NCI-H82 treated with DMSO at 0.1 percent for 48 hours (cell line): Measurements from ENCODE around the gene PPFIA4.
"Not testable (repeated sequence)": the region's sequence is repeated elsewhere in the genome, so short reads cannot be mapped to it uniquely, and the experiment has no call there.

Experiments used
- DNase-seq: peaks from one replicate; lab custom pipeline; 2025; ENCODE audit not compliant: unreplicated experiment; lab: John Stamatoyannopoulos, UW

Gene PPFIA4

GRCh38 chr1:203017061-203017460 lies 9.2 kb upstream of the PPFIA4 start:
- DNase-seq = no peak

GRCh38 chr1:203017692-203018091 lies 8.6 kb upstream of the PPFIA4 start:
- no peak for DNase-seq

- DNase-seq = not testable (repeated sequence)
Observed at GRCh38 chr1:203022855-203023254, 3.4 kb upstream of the PPFIA4 start.

- no peak for DNase-seq
Observed at GRCh38 chr1:203025686-203026030, 633 bp upstream of the PPFIA4 start.

DNA sequence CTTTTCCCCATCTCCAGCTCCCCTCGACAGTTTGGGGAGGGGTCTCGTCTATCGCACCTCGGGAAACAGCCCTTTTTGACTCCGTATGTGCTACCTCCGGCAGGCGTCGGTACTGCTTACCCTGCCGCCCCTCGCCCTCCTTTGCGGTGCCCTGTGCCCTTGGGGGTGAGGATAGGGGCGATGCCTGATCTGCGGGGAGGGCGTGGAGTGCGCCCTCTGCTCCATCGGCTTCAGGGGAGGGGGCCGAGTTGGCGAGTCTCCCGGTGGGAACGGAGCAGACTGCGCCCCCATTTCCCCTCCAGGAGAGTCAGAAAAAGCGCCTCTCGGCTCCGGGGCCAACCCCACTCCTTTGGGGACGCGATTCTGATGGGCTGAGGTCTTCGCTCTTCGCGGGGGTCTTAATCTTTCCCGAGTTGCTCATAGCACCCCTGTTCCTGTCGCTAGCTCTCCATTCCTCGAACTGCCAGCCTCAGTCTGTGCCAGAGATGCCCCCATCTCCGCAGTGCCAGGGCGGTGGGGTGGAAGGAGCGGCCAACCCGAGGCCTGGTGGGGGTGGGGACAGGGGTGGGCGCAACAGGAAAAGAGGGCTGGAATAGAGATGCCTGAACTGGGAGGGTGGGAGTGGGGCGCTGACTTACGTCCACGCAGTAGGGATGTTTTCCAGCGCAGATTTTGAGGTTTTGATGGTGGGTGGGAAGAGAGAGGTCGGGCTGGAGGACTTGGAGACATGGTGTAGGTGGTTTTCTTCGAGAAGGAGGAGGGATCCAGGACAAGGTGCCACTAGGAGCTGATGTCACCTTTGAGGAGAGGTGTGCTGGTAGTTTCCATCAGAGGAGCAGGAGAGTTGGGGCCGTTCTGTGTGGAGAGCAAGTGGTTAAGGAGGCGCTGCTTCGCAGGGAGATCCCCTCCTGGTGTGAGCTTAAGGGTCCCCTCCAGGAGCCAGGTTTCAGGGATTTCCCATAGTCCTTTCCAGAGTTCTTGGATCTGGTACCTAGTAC lies 674 bp downstream of the PPFIA4 start:
- no peak for DNase-seq

- DNase-seq = no peak
Observed at GRCh38 chr1:203028067-203028783, 1.9 kb downstream of the PPFIA4 start.

DNA sequence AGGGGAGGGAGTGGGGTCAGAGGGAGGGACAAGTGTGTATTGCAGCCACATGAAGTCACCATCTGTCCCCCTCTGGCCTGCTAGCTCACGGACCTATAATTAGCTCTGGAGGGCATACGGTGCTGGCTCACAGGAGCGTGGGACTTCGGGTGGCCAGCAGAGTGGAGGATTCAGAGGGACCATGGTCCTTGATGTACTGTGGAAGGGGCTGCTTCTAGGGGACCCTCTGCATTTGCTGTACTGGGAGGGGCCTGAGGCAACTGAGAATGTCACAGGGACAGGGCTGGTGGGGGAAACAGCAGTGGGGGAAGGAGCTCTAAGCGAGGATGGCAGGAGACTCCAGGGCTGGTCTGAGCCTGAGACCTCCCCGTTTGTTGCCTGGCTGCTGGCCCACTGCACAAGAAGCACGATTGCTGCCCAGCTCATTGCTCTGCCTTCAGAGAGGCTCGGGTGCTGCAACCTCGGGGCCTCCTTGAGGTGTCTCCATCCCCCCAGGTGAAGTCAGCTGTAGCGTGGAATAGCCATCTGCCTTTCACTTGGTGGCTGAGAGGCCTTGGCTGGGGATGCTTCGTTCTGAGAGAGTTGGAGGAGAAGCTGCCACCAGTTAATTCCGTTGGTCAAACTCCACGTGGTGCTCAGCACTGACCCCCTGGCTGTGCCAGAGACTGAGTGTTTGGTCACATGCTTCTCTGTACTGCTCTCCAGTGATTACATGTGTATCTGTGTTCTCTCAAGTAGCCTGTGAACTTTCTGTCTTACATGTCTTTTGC lies 2.7 kb downstream of the PPFIA4 start:
- peak; percentile 83 for DNase-seq

- DNase-seq = no peak
Observed at GRCh38 chr1:203031467-203031866, 5.2 kb downstream of the PPFIA4 start.

DNA sequence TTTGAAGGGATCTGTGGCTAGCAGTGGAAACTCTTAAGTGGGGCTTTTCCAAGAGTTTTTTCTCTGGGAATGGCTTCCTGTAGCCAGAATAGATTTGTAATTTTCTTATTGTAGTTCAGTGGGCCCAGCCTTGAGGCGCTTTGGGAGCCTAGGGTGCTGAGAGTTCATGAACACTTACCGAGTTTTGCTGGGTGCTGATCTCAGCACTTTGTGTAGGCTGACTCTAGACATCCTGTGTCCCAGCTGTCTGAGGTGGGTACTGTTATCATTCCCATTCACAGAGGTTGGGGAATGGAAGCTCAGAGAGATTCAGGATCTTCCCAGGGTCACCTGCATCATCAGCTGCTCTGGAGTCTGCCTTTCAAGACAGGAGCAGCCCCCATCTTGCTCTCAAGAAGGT lies 7.0 kb downstream of the PPFIA4 start:
- no peak for DNase-seq

GRCh38 chr1:203033917-203034316 lies 7.6 kb downstream of the PPFIA4 start:
- DNase-seq = no peak

GRCh38 chr1:203034422-203035110 lies 8.3 kb downstream of the PPFIA4 start:
- no peak for DNase-seq

DNA sequence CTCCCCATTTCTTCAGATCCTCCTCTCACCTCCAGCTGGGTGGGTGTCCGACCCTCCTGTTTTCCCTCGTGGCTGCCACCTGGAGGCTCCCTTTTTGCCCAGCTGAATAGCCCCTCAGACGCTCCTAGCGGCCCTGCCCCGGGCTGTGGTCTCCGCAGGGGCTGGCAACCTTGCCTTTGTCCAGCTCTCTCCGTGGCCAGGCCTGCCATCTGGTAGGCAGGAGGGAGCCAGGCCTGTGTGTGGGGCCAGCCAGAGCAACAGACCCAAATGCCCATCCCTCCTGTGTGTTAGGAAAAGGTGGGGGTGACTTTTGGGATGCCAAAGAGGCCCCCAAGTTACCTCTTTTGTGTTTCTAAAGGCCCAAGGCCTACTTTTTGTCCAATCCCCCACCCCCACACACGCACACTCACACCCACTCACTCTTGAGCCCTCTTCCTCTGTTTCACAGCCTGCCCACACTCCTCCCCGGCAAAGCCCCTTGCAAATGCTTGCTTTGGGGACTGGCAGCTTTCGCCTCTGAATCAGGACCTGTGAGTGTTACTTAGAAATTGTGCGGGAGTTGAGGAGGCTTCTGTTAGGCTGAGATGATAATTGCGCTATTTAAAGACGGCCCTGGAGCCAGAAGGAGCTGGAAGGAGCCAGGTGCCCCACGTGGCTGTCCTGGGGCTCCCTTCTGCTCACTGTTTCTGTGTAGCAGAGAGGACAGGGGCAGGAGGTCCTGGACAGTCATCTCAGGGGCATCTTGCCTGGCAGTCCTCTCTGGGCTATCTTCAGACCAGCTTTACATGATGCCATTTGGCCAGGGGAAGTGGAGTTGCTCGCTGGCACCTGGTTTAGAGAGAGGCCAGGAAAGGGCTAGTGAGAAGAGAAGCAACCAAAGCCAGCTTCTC lies 9.1 kb downstream of the PPFIA4 start:
- no peak for DNase-seq

DNA sequence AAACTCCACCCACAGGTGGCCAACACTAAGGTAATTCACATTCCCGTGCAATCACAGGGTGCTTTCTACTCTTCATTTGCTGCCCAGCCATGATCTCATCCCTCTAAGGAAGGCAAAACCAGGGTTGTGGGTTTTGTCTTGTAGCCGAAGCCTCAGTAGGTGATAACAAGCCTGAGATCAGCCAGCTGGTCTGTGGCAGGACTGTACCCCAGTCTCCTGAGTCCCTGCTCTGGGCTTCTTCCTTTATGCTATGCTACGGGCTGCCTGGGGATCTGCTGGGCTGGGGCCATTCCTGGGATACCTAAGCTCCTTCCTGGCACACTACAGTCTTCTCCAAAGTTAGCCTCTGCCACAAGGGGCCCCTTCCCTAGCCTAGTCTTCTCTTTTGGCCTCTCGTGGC lies 9.8 kb downstream of the PPFIA4 start:
- no peak for DNase-seq

DNA sequence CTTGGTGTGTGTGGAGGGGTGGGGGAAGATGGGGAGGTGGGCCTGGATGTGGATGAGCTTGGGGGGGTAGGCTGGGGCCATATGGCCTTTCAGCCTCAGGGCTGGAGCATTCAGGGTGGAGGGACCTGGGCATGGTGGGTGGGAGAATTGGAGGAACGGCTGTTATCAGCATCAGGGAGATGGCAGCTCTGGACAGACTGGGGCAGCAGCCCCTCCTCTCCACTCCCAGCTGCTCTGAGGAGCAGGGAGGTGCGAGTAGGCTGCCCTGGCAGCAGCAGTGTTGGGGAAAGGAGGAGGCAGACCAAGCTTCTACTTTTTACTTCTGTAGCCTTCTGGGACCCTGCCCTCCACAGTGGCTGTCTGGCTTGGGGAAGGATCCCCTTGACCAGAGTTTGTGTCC lies 10.2 kb downstream of the PPFIA4 start:
- DNase-seq = no peak

- DNase-seq = no peak
Observed at GRCh38 chr1:203037509-203038190, 11.4 kb downstream of the PPFIA4 start.

- DNase-seq = no peak
Observed at GRCh38 chr1:203038217-203038741, 12.0 kb downstream of the PPFIA4 start.

DNA sequence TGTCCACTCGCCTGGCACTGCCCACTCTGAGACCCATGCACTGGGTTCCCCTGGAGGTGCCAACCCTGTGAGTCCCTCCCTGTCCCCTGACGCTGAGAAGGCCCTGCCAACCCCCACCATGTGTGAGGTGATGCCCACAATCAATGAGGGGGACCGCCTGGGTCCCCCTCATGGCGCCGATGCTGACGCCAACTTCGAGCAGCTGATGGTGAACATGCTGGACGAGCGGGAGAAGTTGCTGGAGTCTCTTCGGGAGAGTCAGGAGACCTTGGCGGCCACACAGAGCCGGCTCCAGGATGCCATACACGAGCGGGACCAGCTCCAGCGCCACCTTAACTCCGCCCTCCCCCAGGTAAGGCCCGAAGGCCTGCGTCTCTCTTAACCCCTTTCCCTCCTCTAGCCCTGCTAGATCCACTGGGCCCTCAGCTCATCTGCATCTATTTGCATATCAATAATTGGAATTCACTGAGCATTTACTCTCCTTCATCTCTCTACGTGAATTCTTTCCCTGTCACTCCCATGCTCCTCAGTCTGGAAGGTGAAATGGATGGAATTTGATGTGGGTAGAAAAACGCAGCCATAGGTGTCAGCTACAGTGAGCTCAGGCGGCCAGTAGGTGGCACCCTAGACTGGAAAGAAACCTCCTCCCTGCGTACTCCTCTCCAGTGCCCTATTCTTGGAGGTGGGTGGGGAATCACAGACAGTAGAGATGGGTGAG lies 12.8 kb downstream of the PPFIA4 start:
- DNase-seq = peak; percentile 73
